HG02610 (cell line): ENCODE data around the gene DOCK1.

Experiments used
- ATAC-seq: cut with Tn5 transposase; IDR thresholded peaks from one replicate; pipeline ENCODE4 v1.9.1; 2021; ENCODE audit warnings: mild to moderate bottlenecking, moderate library complexity; ENCODE audit not compliant: unreplicated experiment

DOCK1 gene

GRCh38 chr10:127003032-127003685, 97.9 kb downstream of the DOCK1 start:
- ATAC-seq, result no peak

GRCh38 chr10:127006453-127006852, 101.2 kb downstream of the DOCK1 start:
- ATAC-seq, result no peak

GRCh38 chr10:127009366-127009765, 104.1 kb downstream of the DOCK1 start:
- no peak for ATAC-seq

- no peak for ATAC-seq
Measured at GRCh38 chr10:127011174-127011573, 105.9 kb downstream of the DOCK1 start.

- no peak for ATAC-seq
Measured at GRCh38 chr10:127012071-127012768, 107.0 kb downstream of the DOCK1 start.

- ATAC-seq, result no peak
Measured at GRCh38 chr10:127012769-127013152, 107.5 kb downstream of the DOCK1 start.

GRCh38 chr10:127013211-127013656, 108.0 kb downstream of the DOCK1 start:
- no peak for ATAC-seq

GRCh38 chr10:127013691-127014473, 108.7 kb downstream of the DOCK1 start:
- ATAC-seq, result no peak

GRCh38 chr10:127014671-127015070, 109.4 kb downstream of the DOCK1 start:
- no peak for ATAC-seq

GRCh38 chr10:127015373-127015772, 110.1 kb downstream of the DOCK1 start:
- ATAC-seq, result no peak

GRCh38 chr10:127016331-127016730, 111.1 kb downstream of the DOCK1 start:
- no peak for ATAC-seq

GRCh38 chr10:127017541-127018297, 112.5 kb downstream of the DOCK1 start:
- ATAC-seq, result no peak

GRCh38 chr10:127018298-127018650, 113.0 kb downstream of the DOCK1 start:
- ATAC-seq, result no peak

- no peak for ATAC-seq
Measured at GRCh38 chr10:127018766-127019165, 113.5 kb downstream of the DOCK1 start.

- no peak for ATAC-seq
Measured at GRCh38 chr10:127020260-127020659, 115.0 kb downstream of the DOCK1 start.

- ATAC-seq, result no peak
Measured at GRCh38 chr10:127021801-127022200, 116.6 kb downstream of the DOCK1 start.

- no peak for ATAC-seq
Measured at GRCh38 chr10:127024685-127025435, 119.6 kb downstream of the DOCK1 start.

- ATAC-seq, result no peak
Measured at GRCh38 chr10:127027786-127028185, 122.6 kb downstream of the DOCK1 start.

GRCh38 chr10:127028556-127028955, 123.3 kb downstream of the DOCK1 start:
- ATAC-seq, result no peak

GRCh38 chr10:127029061-127029460, 123.8 kb downstream of the DOCK1 start:
- ATAC-seq, result no peak
